ENCODE measurements around the gene CACNA1H. TPM values are rescaled to one million over a fixed set of nuclear protein-coding genes. Genes with fewer than 3 reads are reported as not detected.

The CACNA1H gene
- polyA plus RNA-seq, 10 donors: 30.7 to 52.0 (median 36.2) TPM

DNA sequence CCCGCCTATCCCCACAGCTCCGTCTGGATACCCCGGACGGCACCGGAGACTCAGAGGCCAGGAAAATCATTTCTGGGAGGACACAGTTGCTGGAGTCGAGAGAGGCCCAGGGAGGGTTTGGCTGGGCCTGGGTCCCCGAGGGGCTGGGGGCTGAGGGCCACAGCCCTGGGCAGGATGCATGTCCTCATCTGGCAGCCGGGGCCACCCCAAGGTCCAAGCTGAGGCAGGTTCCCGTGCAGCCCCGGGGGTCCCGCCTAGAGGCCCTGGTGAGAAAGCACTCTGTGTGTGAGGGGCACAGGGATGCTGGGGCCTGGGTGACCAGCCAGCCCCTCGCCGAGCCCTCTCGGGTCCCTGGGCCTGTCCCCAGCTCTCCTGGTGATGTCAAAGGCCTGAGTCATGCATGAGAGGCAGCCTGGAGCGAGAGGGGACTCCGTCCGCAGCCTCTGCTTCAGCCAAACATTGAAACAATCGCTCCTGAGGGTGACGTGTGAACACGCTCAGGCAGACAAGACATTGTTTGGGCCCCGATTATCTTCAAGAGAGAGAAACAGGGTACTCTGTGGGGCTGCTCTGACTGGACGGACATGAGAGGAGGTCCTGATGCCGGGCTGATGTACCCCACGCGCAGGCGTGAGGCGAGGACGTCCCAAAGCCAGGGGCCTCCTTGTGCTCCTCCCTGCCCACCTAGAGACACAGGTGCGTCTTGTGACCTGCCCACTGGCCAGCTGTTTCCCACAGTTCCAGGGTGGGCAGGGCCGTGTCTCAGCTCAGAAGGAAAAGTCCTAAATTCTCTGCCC lies 31.1 kb upstream of the CACNA1H start:
- no peak for DNase-seq

DNA sequence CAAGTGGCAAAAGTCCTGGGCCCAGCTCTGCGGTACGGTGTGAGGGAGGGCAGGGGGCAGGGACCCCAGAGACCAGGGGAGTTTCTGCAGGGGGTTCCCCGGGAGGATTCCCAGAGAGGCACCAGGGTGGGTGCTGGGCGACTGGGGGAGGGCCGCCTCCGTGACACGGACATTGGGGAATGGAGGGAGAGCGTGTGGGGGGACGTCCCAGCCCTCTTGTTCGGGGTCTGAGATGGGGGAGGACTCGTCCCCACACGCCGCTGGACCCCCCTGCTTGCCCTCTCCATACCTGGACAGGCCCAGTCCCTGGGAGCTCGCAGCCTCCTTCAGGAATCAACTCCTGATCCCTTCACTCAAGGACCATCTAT lies 30.5 kb upstream of the CACNA1H start:
- DNase-seq: no peak

DNA sequence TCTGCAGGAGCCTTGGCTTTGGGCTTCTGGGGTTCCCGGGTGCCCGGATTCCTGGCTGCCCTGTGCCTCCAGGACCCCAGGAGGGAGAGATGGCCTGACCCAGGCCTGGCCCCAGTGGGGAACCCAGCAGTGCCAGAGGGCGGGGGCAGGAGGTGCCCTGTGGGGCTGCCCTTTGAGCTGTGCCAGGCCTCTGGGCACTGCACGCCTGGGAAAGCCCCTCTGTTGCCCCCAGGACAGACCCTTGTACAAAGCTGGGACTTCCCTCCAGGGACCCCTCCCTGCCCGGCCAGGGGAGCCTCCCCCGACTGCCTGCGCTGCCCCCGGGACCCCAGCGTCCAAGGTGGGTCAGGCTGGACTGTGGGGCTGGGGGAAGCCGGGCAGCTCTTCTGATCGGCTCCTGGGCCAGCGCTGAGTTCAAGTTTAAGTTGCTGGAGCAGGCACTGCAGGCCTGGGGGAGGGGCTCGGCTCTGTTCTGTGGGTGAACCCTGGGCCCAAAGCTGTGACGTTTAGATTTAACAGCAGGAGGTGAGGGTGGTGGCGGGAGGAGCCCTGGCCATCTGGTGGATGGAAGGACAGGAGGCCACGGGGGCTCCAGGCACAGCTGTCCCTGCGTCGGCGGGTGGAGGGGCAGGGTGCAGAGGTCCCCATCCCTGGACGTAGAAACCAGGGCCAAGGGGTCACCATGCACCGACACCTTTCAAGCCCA lies 29.2 kb upstream of the CACNA1H start:
- DNase-seq: no peak

DNA sequence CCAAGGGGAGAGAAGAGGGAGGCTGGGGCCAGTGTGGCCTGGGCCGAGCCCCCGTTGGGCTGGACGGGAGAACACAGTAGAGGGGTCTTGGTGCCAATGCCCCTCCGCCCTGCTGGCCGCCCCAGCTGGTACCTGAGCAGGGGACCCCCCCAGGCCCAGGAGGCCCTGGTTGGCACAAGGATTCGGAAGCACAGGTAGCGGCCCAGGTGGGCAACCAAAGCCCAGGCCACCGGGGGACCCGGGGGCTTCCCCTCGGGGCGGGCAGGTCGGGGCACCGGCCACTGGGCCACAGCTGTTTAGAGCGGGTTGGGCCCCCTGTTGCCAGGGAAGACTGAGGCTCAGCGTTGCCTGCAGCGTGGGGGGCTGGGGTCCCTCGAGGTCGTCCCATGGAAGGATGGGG lies 28.6 kb upstream of the CACNA1H start:
- no peak for DNase-seq

DNA sequence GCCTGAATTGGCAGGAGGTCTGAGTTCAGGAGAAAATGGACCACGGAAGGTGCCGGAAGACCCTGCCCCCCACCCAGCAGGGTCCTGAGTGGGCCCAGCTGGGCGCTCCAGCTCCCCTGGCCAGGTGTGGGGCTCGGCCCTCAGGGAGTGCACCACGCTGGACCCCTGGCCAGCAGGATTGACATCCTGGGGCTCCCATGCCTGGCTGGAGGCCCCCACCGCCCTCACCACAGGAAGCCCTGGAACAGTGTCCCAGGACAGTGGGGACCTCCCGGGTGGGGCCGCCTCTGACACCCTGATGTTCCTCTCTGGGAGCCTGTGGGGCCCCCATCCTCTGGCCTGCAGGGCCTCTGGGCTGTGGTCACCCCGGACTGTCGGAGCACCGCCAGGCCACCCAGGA lies 28.1 kb upstream of the CACNA1H start:
- no peak for DNase-seq

DNA sequence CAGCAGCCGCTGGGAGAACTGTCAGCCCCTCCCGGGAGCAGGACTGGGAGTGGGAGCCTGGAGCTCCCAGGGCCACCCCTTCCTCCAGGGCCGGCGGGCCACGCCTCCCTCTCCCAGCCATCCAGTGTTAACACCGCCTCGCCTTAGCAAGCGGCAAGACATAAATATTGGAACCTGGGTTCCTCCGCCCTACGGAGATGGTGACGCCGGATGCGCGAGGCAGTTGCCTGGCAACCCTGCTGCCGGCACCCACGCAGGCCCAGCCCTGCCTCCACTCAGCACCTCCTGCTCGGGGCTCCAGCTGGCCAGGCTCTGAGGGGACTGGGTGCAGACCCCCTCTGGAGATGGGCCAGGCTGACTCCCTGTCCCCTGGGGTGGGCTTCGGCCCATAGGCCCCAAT lies 27.4 kb upstream of the CACNA1H start:
- peak in 1 of 3 donors; percentile 49 for DNase-seq

DNA sequence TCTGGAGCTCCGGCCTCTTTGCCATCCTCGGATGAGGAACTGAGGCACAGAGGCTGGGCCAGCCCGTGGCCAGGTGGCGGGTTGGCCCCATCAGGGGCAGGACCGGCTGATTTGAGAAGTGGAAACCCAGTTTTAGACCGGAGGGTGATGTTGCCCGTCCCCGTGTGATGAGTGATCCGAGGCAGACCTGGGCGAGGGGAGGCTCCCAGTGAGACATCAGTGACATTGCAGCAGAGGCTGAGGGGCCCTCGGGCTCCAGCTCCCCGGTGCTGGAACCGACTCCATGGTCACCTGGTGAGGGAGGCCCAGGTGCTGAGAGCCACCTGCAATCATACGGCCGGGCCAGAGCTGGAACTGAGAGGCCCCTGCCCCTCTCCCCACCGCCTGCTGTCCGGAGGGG lies 26.9 kb upstream of the CACNA1H start:
- DNase-seq: no peak

DNA sequence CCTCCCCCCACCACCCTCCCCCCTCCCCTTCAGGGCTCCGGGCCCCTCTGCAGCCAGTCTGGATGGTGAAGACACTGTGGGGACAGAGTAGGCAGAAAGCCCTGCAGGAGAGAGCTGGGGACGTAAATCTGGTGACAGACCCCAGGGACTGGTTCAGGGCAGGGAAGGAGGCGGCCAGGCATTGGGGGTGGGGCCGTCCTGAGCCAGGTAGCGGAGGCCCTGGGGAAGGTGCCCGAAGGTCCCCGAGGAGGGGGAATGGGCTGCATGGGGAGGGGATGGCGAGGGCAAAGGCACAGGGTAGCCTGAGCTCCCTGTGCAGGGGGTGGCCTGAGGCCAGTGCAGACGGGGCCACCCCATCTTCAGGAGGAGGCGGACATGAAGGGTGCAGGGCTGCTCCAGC lies 26.3 kb upstream of the CACNA1H start:
- no peak for DNase-seq

DNA sequence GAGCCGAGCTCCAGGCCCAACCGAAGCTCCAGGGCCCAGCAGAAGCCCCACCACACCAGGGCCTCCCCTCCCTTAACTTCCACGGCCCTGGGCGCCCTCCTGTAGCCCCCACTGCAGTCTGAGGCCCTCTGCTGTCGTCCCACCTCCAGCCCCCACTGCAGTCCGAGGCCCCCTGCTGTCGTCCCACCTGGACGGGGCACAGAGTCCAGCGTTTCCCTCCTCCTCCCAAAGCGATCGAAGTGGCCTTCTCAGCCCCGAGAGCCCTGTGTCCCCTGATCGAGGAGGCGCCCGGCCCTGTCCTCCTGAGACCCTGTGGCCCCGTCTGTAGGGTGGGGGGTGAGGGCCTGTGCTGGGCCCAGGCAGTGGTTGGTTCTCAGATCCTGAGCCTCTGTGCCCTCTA lies 25.8 kb upstream of the CACNA1H start:
- no peak for DNase-seq

DNA sequence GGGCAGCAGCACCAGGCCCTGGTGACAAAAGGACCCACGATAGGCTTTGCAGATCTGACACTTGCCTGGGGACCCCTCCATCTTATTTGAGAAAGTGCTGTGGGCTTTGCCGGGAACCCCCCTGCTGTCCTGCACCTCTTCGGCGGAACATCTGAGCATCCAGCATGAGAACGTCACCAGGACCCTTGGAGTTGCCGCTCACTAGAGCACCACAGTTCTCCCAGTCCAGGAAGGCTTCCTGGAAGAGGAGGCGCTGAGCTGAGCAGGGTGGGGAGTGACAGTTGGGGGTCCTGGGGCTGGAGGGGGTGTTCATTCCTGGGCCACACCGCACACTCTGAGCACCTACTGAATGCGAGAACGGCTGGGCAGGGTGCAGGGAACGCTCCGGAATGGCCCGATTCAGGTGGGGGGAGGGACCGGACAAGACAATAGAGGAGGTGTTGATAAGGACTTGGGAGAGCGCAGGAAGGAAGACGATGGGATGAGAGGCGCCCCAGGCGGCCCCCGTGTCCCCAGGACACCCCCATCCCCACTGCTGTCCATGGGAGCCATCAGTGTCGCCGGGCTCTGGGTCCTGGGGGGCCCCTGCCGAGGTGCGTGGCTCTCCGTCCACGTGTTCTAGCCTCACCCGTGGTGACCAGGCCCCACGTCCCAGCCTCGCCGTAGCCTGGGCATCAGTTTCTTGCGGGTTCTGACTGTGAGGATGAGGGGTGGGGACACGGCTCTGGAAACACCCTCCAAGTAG lies 24.8 kb upstream of the CACNA1H start:
- no peak for DNase-seq

DNA sequence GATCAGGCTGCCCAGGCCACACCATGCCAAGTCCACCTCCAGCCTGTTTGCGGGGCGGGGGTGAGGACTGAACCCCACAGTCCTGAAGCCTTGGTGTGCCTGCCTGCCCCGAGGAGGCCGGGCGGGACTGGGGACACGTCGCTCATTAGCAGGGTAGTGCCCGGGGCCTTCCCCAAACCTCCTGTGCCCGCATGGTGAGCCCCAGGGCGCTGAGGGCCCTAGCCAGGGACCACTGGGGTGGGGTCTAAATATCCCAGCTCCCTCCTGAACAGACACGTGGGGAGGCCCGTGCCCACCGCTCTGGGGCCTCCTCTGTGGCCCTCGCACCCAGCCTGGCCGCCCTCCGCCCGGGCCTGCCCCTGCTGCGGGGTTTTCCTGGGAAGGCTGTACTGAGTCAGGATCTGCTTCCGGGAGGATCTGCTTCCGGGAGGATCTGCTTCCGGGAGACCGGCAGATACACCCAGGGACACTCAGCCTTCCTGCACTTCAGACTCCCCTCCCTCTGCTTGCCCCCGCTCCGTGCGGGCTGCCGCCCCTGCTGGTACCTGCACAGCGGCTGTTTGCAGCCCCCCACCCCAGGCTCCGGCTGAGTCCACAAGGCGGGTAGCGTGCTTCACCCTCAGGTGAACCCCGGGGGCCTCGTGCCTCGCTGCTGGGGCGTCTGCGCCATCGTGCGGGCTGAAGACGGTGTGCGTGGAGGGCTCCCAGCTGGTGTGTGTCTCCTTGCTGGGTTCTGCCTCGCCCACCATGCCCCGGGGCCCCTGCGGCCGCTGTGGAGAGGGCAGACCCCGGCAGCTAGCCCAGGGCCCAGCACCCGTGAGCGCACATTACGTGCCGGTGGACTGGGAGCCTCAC lies 23.6 kb upstream of the CACNA1H start:
- no peak for DNase-seq

DNA sequence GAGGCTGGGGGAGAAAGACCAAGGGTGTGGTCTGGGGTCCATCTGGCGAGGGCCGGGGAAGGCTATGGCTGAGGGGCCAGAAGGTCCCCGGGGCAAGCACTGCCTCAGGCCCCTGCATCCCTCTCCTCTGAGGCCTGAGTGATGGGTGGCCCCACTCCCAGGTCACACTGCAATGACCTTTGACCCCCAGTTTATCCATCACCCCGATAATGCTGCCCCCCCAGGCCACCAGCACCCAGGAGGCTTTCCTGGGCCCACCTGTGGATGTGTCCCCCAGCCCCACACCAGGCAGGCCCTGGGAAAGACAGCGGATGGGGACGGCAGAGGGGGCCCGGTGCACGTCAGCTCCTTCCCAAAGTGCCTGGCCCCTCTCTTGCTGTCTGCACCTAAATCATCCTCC lies 22.5 kb upstream of the CACNA1H start:
- no peak for DNase-seq

DNA sequence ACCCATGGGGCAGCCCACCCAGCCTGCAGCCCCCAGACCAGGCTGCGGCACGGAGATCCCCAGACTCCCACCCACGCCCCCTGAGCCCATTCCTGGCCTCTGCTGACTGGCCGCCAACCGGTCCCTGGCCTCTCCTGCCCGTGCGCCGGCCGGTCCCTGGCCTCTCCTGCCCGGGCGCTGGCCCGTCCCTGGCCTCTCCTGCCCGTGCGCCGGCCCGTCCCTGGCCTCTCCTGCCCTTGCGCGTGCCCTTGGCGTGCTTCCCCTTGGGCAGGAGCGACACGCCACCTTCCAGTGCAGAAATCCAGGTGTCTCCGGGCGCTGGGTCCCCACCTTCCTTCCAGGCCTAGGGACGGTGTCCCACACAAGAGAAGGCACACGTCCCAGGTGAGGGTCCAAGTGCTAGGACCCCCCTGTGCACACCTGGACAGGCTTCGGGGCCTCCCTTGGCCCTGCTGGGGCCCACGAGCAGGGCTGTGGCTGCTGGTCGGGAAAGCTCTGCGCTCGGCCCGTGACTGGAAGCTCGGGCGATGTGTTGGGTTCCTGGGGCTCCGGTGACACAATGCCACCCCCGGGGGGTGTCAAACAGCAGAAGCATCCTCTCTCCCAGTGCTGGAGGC lies 21.4 kb upstream of the CACNA1H start:
- DNase-seq: no peak

DNA sequence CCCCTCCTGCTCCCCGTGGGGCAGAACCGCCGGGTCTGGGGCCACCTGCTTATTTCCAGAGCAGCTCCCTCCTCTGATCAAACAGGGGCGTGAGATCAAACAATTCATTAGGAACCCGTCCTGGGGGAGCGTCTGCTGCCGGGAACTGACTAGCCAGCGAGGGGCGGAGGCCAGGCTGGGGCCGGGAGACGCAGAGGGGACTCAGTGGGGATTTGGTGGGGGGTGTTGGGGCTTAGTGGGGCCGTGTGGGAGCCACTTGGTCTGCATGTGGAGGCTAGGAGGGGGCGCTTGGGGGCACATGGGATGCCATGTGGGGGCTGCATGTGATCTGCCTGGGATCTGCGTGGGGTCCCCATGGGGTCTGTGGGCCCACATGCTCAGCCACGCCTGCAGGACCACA lies 20.5 kb upstream of the CACNA1H start:
- no peak for DNase-seq

DNA sequence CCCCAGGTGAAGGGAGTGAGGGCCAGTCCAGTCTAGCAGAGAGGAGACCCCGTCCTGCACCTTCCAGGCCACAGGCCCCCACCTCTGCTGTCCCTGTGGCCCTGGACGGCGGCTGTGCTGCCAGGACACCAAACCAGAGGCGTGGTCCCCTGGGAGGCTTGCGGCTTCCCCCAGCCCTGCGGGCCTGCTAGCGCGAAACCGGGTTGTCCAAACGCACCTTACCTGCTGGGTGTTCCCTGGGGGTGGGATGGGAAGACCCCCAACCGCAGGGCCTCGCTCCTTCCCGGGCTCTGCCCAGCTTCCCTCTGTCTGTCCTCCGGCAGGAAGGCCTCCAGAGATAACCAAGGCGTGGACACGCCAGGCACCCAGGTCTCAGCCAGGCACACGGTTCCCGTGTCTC lies 19.6 kb upstream of the CACNA1H start:
- DNase-seq: no peak

DNA sequence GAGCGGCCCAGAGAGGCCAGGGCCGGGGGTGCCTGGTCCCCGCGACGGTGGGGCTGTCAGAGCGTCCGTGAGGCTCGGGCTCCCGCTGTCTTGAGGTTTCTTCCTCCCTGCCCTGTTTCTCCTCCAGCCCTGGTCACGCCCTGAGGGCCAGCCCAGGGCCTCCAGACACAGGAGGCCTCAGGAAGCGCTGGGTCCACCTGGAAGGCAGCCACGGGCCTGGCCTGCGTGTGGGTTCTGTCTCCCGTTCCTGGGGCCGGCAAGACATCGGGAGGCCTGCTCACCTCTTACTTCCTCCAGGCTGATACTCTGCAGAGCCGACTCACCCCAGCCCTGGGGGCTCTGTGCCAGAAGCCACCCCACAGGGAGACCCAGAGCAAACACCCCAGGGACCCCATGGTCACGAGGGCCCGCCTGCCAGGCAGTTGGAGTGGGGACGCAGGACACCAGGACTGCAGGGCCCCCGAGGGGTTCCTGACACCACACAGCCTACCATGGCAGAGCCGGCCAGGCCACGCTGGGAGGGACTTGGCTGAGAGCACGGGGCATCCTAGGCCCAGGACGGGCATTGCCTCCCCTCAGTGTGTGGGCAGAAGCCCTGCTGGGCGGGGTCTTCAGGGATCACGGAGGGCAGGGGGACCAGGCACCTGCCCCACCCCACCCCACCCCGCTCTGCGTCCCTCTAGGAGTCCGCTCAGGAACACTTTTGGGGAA lies 18.9 kb upstream of the CACNA1H start:
- DNase-seq: no peak

DNA sequence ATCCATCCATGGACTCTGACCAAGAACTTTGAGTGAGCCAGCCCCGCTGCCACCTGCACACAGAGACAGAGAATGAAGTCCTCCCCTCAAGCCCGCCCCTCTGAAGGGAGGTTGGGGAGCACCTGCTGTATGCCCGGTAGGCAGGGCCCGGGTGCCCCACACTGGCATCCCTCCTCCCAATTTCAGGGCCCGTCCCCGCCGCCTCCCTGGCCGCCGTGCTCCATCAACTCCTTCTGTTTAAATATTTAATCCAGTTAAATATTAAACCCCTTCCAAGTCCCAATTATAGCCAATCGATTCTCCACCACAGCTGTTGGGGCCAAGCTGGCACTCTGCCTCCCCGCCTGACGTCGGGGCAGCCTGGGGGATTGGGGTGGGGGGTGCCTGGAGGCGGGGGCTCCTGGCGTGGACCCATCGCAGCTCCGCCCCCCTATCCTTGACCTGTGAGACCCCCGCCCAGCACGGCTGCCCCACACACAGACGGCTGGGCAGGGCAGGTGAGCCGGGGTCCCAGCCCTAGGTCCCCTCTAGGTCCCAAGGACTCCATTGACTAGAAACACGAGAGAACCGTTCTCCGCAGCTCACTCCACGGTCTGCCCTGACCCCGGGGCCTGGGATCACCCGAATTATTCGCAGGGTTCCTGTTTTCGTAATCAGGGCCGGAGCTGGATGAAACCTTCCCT lies 18.0 kb upstream of the CACNA1H start:
- DNase-seq: no peak

DNA sequence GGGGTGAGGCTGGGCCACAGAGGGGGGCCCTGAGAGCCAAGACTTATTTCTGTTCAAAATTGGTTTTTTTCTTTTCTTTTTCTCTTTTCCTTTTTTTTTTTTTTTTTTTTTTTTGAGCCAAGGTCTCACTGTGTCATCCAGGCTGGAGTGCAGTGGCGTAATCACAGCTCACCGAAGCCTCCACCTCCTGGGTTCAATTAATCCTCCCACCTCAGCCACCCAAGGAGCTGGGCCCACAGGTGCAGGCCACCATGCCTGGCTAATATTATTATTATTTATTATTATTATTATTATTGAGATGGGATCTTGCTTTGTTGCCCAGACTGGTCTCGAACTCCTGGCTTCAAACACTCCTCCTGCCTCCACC lies 17.5 kb upstream of the CACNA1H start:
- DNase-seq: no peak

DNA sequence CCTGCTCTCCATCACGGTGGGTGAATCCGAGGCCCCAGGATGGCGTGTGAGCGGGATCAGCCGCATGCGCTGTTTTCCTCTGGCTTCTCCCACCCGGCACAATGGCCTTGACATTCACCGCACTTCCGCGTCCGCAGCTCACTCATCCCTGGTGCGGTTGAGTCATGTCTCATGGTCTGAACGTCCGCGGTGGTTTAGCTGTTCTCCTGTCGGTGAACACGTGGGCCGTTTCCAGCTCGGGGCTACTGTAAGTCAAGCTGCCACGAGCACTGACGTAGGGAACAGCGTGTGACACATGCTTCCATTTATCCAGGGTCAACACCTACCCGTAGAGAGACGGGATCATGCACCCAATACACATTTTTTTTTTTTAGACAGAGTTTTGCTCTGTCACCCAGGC lies 15.3 kb upstream of the CACNA1H start:
- DNase-seq: no peak

DNA sequence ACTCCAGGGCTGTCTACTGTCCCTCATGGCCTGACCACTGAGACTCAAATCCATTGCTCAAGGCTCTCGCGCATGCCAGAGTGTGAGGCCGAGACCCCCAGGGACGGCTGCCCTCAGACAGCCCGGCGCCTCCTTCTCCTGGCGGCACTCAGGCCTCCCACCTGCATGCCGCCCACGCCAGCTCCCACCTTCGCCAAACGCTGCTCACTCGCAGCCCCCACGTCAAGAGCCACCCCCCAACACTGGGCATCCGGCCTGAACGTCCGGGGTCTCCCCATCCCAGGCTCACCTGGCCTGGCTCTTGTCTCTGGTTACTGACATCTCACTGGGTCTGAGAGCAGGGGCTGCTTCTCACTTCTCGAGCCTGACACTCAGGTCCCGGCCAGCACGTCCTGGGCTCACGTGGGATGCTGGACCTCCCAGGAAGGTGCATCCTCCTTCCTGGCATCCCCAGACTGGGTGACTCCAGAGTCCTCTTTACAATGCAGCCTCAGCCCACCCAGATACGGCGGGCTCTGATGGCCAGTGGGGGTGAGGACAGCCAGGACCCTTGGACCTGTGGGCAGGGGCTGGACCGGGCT lies 12.2 kb upstream of the CACNA1H start:
- no peak for DNase-seq
